HepG2 (cell line): ENCODE measurements around the gene ZNF500. TPM values are rescaled to one million over a fixed set of nuclear protein-coding genes. Genes with fewer than 3 reads are reported as not detected.
A peak's percentile ranks its signal among the peaks of the same experiment; 100 is the strongest.

ENCODE experiments used
- GABPB1 ChIP-seq: IDR thresholded peaks from 2 replicates; pipeline ENCODE4 v1.6.1; 2016; ENCODE audit warnings: mild to moderate bottlenecking, missing genetic modification reagents, moderate library complexity, missing compliant biosample characterization
- JUN ChIP-seq: sonication (generic); formaldehyde crosslinking; IDR thresholded peaks from 2 replicates; pipeline ENCODE4 v1.4.0; 2020; ENCODE audit warnings: mild to moderate bottlenecking, missing genetic modification reagents
- KDM1A ChIP-seq: IDR thresholded peaks from 2 replicates; pipeline ENCODE4 v1.6.1; 2016; ENCODE audit warnings: missing compliant biosample characterization
- MATR3 ChIP-seq: sonication (generic); formaldehyde crosslinking; IDR thresholded peaks from 2 replicates; pipeline ENCODE4 v1.4.0; 2020; ENCODE audit warnings: missing genetic modification reagents
- ONECUT2 ChIP-seq: sonication (generic); formaldehyde crosslinking; IDR thresholded peaks from 2 replicates; pipeline ENCODE4 v1.4.0; 2020; ENCODE audit warnings: missing genetic modification reagents
- POLR2AphosphoS5 ChIP-seq: IDR thresholded peaks from 2 replicates; pipeline ENCODE4 v1.6.1; 2012; ENCODE audit warnings: low read depth, low read length
- SNRNP70 ChIP-seq: fragments of 200-400 bp; formaldehyde crosslinking; IDR thresholded peaks from 2 replicates; pipeline ENCODE4 v1.6.1; 2017; ENCODE audit warnings: mild to moderate bottlenecking, low read depth, low read length, moderate library complexity
- SP2 ChIP-seq: sonication (generic); formaldehyde crosslinking; IDR thresholded peaks from 2 replicates; pipeline ENCODE4 v1.5.1; 2020; ENCODE audit warnings: mild to moderate bottlenecking, missing genetic modification reagents
- TERF1 ChIP-seq: sonication (generic); formaldehyde crosslinking; IDR thresholded peaks from 2 replicates; pipeline ENCODE4 v1.8.0; 2022; ENCODE audit warnings: mild to moderate bottlenecking, missing genetic modification reagents, moderate library complexity
- THAP7 ChIP-seq: sonication (generic); formaldehyde crosslinking; IDR thresholded peaks from 2 replicates; pipeline ENCODE4 v1.8.1; 2023; ENCODE audit warnings: mild to moderate bottlenecking, missing genetic modification reagents
- ZFAT ChIP-seq: sonication (generic); formaldehyde crosslinking; conservative IDR thresholded peaks from 2 replicates; pipeline ENCODE4 v1.8.1; 2023; ENCODE audit warnings: missing genetic modification reagents, inconsistent platforms
- ZNF430 ChIP-seq: sonication (generic); formaldehyde crosslinking; IDR thresholded peaks from 2 replicates; pipeline ENCODE4 v1.9.0; 2021; ENCODE audit warnings: mild to moderate bottlenecking, missing genetic modification reagents
- ZNF512 ChIP-seq: sonication (generic); formaldehyde crosslinking; IDR thresholded peaks from 2 replicates; pipeline ENCODE4 v1.4.0; 2020; ENCODE audit warnings: mild to moderate bottlenecking, missing genetic modification reagents
- ZNF576 ChIP-seq: sonication (generic); formaldehyde crosslinking; IDR thresholded peaks from 2 replicates; pipeline ENCODE4 v1.4.0; 2020; ENCODE audit warnings: mild to moderate bottlenecking, missing genetic modification reagents
- ZNF773 ChIP-seq: sonication (generic); formaldehyde crosslinking; IDR thresholded peaks from 2 replicates; pipeline ENCODE4 v1.4.0; 2020; ENCODE audit warnings: missing genetic modification reagents, borderline replicate concordance
- ZNF777 ChIP-seq: sonication (generic); formaldehyde crosslinking; IDR thresholded peaks from 2 replicates; pipeline ENCODE4 v1.4.0; 2020; ENCODE audit warnings: missing genetic modification reagents
- polyA plus RNA-seq, 8 experiments: library from polyadenylated mRNA; depleted of rRNA in 3 of 8; stranded (reverse) in 7 of 8; unstranded in 1 of 8; fragments of >200 nt; fragmentation: Illumina TruSeq in 4 of 8; extraction: Trizol in 4 of 8; gene quantifications; 2 replicates each; pipeline versions ENCODE4 v1.2.1 to v1.2.3, GENCODE V29; 2011 to 2016; ENCODE audit warnings: low read depth in 4 of 8, missing spikeins in 1 of 8, mixed read lengths in 1 of 8; ENCODE audit not compliant: insufficient read depth in 1 of 8
- total RNA-seq, 5 experiments: library from RNA; depleted of rRNA; stranded (reverse); fragments of >200 nt; fragmentation: Illumina TruSeq; extraction: Trizol; gene quantifications; 2 replicates each; pipeline ENCODE4 v1.2.3, GENCODE V29; 2016; ENCODE audit warnings: low read depth in 1 of 5
- TF ChIP-seq, protein P1 (sequence below): sonication (generic); formaldehyde crosslinking; IDR thresholded peaks from 2 replicates; pipeline ENCODE4 v1.9.0; 2022; ENCODE audit warnings: low read depth, missing genetic modification reagents
- TF ChIP-seq, protein P2 (sequence below): sonication (generic); formaldehyde crosslinking; IDR thresholded peaks from 2 replicates; pipeline ENCODE4 v1.5.0; 2020; ENCODE audit warnings: mild to moderate bottlenecking, missing genetic modification reagents

The ZNF500 gene
- total and polyA plus RNA-seq, 2 of the 13 experiments (the other 11 are each of a cell fraction or from before 2014, with no cell fraction given) = 6.1 to 12.2 TPM

- TF ChIP-seq TERF1 (CRISPR knock-in tag) (no peak), ZNF430 (CRISPR knock-in tag) (no peak), ZNF576 (CRISPR knock-in tag) (peak; percentile 84), ZNF777 (CRISPR knock-in tag) (0 out of 2 replicates have a peak, but pooled peaks have one; percentile 33), ZNF773 (CRISPR knock-in tag) (peak; percentile 75; the same call in 1 of the 2 replicates), THAP7 (CRISPR knock-in tag) (peak; percentile 83; the same call in 1 of the 2 replicates), ZNF512 (CRISPR knock-in tag) (no peak), KDM1A (peak; percentile 70), JUN (CRISPR knock-in tag) (no peak), ONECUT2 (CRISPR knock-in tag) (no peak), ZFAT (CRISPR knock-in tag) (peak; percentile 47; the same call in 1 of the 2 replicates), POLR2AphosphoS5 (peak; percentile 60), GABPB1 (CRISPR knock-in tag) (peak; percentile 94), SP2 (CRISPR knock-in tag) (peak; percentile 81), SNRNP70 (no peak), MATR3 (CRISPR knock-in tag) (no peak)
- TF ChIP-seq, protein P1, sequence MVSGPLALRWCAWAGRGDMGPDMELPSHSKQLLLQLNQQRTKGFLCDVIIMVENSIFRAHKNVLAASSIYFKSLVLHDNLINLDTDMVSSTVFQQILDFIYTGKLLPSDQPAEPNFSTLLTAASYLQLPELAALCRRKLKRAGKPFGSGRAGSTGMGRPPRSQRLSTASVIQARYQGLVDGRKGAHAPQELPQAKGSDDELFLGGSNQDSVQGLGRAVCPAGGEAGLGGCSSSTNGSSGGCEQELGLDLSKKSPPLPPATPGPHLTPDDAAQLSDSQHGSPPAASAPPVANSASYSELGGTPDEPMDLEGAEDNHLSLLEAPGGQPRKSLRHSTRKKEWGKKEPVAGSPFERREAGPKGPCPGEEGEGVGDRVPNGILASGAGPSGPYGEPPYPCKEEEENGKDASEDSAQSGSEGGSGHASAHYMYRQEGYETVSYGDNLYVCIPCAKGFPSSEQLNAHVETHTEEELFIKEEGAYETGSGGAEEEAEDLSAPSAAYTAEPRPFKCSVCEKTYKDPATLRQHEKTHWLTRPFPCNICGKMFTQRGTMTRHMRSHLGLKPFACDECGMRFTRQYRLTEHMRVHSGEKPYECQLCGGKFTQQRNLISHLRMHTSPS (CRISPR knock-in tag) = no peak
- TF ChIP-seq, protein P2, sequence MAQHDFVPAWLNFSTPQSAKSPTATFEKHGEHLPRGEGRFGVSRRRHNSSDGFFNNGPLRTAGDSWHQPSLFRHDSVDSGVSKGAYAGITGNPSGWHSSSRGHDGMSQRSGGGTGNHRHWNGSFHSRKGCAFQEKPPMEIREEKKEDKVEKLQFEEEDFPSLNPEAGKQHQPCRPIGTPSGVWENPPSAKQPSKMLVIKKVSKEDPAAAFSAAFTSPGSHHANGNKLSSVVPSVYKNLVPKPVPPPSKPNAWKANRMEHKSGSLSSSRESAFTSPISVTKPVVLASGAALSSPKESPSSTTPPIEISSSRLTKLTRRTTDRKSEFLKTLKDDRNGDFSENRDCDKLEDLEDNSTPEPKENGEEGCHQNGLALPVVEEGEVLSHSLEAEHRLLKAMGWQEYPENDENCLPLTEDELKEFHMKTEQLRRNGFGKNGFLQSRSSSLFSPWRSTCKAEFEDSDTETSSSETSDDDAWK = no peak
Observed at GRCh38 chr16:4766875-4767628, at the start of gene ZNF500 (continued).
